GM06990 (cell line): Measurements from ENCODE around the gene MDM1.

Experiments used
- DNase-seq: peaks from one replicate; pipeline ENCODE4 v3.0.0-alpha.2; 2011; ENCODE audit not compliant: insufficient read length; ENCODE audit errors: extremely low read depth
- H3K27me3 ChIP-seq: replicated peaks from 2 replicates; pipeline ENCODE4 v1.6.0; 2011; ENCODE audit warnings: low read length; ENCODE audit not compliant: control insufficient read depth, insufficient read depth
- H3K36me3 ChIP-seq: 2 replicates; pipeline ENCODE4 v1.5.1; 2011; ENCODE audit warnings: low read length; ENCODE audit not compliant: control insufficient read depth, insufficient read depth
- H3K4me3 ChIP-seq: replicated peaks from 2 replicates; pipeline ENCODE4 v1.5.1; 2011; ENCODE audit warnings: low read depth, mild to moderate bottlenecking, control low read depth, low read length
- CTCF ChIP-seq: IDR thresholded peaks from 2 replicates; pipeline ENCODE4 v1.5.1; 2011; ENCODE audit warnings: low read length, control low read depth, mild to moderate bottlenecking, inconsistent platforms; ENCODE audit not compliant: insufficient read depth, poor library complexity, severe bottlenecking

MDM1 gene

GRCh38 chr12:68359674-68360073 lies 27.5 kb upstream of the MDM1 start:
- Histone ChIP-seq H3K4me3 (no peak overlapping the region), H3K27me3 (no peaks in the 10 kb centered on the region), H3K36me3 (no peaks in the 10 kb centered on the region)
- DNase-seq = no peak
- TF ChIP-seq CTCF = no peak

DNA sequence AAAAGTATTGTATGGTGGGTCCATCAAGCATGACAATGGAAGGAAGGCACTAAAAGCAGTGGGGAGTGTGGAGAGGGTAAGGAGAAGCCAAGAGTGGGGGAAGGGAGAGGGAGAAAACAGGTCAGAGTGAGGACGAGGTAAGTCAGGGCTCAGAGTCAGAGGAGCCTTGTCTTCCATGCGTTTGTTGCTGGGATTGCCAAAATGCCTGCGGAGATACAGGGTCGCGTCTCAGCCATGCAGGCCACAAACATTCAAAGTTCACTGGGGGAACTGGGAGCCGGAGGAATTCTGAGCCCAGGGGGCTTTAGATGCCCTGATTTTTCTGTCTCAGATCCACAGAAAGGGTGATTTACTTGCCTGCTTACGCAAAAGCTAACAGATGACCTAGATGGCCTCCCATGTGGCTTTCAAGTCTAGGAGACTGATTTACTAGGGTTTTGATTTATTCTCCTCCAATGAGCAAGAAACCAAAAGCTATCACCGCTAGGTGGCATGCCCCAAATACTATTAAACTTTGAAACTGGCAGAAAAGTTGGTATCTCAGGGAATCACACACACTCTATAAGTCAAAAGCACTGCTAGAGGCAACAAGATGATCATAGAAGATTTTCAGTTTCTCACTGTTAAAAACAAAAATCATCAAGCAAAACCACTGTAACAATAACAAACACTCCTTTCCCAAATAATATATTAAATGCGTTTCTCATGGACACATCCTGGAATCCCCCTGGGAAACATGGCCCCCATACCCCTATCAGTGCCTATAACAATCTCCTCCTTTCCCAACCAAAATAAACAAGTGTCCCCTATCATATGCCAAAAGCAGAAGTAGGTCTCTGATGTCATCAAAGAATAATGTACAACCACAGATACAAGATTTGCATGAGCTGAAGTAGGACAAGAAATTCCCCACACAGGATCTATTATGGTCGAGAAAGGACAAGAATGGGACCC lies 26.6 kb upstream of the MDM1 start:
- DNase-seq = peak; percentile 29
- Histone ChIP-seq H3K4me3 (no peak overlapping the region; the same call in 1 of the 2 replicates), H3K36me3 (no peaks in the 10 kb centered on the region), H3K27me3 (no peaks in the 10 kb centered on the region)
- peak; percentile 52 for TF ChIP-seq CTCF

DNA sequence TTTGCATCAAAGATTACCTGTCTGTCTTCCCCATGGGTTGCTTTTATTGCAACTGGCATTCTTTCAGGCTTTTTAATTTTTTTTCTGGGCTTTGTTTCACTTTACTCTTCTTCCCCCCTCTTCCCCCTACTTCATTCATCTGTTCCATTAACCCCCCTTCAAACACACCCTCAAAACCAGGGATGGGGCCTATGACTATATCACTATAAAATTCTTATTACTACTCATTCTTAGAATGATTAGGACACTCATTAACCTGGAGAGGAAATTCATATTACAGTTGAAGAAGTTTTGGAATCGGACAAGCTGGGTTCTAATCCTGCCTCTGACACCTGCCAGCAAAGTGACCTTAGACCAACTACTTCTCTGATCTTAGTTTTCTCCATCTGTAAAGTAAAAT lies 24.8 kb upstream of the MDM1 start:
- Histone ChIP-seq H3K27me3 (no peaks in the 10 kb centered on the region), H3K36me3 (no peaks in the 10 kb centered on the region), H3K4me3 (no peak overlapping the region)
- no peak for DNase-seq
- no peak for TF ChIP-seq CTCF

GRCh38 chr12:68356060-68356695 lies 24.0 kb upstream of the MDM1 start:
- no peak overlapping the region for H3K4me3 ChIP-seq
- no peak for DNase-seq
- no peaks in the 10 kb centered on the region for H3K36me3 ChIP-seq
- H3K27me3 ChIP-seq = no peaks in the 10 kb centered on the region
- no peak for TF ChIP-seq CTCF

DNA sequence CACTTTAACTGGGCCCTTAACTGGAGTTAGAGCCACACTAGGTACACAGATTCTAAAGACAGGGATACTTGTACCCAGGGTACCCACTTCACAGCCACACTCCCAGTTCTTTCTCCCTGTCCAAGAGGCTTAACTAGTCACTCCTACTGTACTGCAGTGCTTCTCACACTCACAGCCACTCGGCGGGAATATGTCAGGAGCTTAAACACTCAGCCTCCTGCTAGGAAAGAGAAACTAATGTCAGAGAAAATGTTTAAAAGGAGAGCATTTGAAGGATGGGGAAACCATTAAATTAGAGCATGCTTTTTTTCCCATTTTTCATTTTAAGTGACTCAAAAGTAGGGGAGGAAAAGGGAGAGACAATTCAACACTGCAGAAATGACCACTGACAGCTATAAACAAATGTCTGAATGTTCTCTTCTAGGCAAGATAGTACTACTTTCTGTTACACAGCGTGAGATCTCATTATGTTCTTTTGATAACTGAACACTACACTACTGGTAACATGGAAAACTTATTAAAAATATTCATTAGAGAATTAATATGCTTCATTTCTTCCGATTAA lies 22.9 kb upstream of the MDM1 start:
- no peak for TF ChIP-seq CTCF
- Histone ChIP-seq H3K4me3 (no peak overlapping the region), H3K27me3 (no peaks in the 10 kb centered on the region), H3K36me3 (no peaks in the 10 kb centered on the region)
- DNase-seq = no peak
